WTC11 (cell line): ENCODE results near the gene KCNG4.

Experiments
- ARID4B ChIP-seq: sonication (generic); formaldehyde crosslinking; IDR thresholded peaks from 2 replicates; pipeline ENCODE4 v1.8.0; 2023; ENCODE audit warnings: missing genetic modification reagents, mild to moderate bottlenecking, borderline replicate concordance
- ATF3 ChIP-seq: sonication (generic); formaldehyde crosslinking; conservative IDR thresholded peaks from 2 replicates; pipeline ENCODE4 v1.8.1; 2022; ENCODE audit warnings: mild to moderate bottlenecking, missing genetic modification reagents
- CTCF ChIP-seq: fragments of 200-600 bp; IDR thresholded peaks from 2 replicates; pipeline ENCODE4 v1.8.0; 2022; ENCODE audit warnings: antibody characterized with exemption
- JUN ChIP-seq: sonication (generic); formaldehyde crosslinking; IDR thresholded peaks from 2 replicates; pipeline ENCODE4 v1.8.0; 2023; ENCODE audit warnings: mild to moderate bottlenecking, missing genetic modification reagents
- MLX ChIP-seq: sonication (generic); formaldehyde crosslinking; IDR thresholded peaks from 2 replicates; pipeline ENCODE4 v1.8.1; 2023; ENCODE audit warnings: mild to moderate bottlenecking, missing genetic modification reagents, moderate library complexity
- TEAD4 ChIP-seq: sonication (generic); formaldehyde crosslinking; IDR thresholded peaks from 2 replicates; pipeline ENCODE4 v1.8.0; 2022; ENCODE audit warnings: mild to moderate bottlenecking, missing genetic modification reagents
- ZNF263 ChIP-seq: sonication (generic); formaldehyde crosslinking; IDR thresholded peaks from 2 replicates; pipeline ENCODE4 v1.8.1; 2022; ENCODE audit warnings: low read depth, mild to moderate bottlenecking, moderate library complexity, missing genetic modification reagents
- ZNF317 ChIP-seq: sonication (generic); formaldehyde crosslinking; IDR thresholded peaks from 2 replicates; pipeline ENCODE4 v1.8.1; 2023; ENCODE audit warnings: low read depth, mild to moderate bottlenecking, moderate library complexity, missing genetic modification reagents, borderline replicate concordance

- no peak for TF ChIP-seq ATF3 (CRISPR knock-in tag)
- no peak for TF ChIP-seq MLX (CRISPR knock-in tag)
- no peak for TF ChIP-seq ARID4B (CRISPR knock-in tag)
- TF ChIP-seq CTCF: no peak
- no peak for TF ChIP-seq TEAD4 (CRISPR knock-in tag)
- no peak for TF ChIP-seq JUN (CRISPR knock-in tag)
- no peak for TF ChIP-seq ZNF317
- TF ChIP-seq ZNF263 (CRISPR knock-in tag): no peak
Observed at GRCh38 chr16:84212154-84212553, 27.7 kb downstream of the KCNG4 start.
